Fibroblast of lung (primary cell): ENCODE results near the gene MRNIP. TPM values are rescaled to one million over a fixed set of nuclear protein-coding genes. Genes with fewer than 3 reads are reported as not detected.

Experiments used
- DNase-seq, 2 donors: peaks; one replicate each; pipeline versions ENCODE4 v3.0.0 to v3.0.0-alpha.2; 2010; ENCODE audit warnings: low read depth in 2 of 2
- H2AFZ ChIP-seq: 2 replicates; pipeline ENCODE4 v1.5.1; 2012; ENCODE audit warnings: low read length, control low read depth, inconsistent platforms
- H3K27ac ChIP-seq: 2 replicates; pipeline ENCODE4 v1.5.1; 2011; ENCODE audit warnings: low read length, control low read depth; ENCODE audit not compliant: insufficient read depth
- H3K27me3 ChIP-seq: 2 replicates; pipeline ENCODE4 v1.5.1; 2011; ENCODE audit warnings: mild to moderate bottlenecking, low read length; ENCODE audit not compliant: control insufficient read depth, insufficient read depth
- H3K36me3 ChIP-seq: 2 replicates; pipeline ENCODE4 v1.5.1; 2011; ENCODE audit warnings: low read length; ENCODE audit not compliant: control insufficient read depth, insufficient read depth
- H3K4me1 ChIP-seq: 2 replicates; pipeline ENCODE4 v1.5.1; 2011; ENCODE audit warnings: low read length; ENCODE audit not compliant: control insufficient read depth, insufficient read depth; ENCODE audit errors: extremely low read depth
- H3K4me2 ChIP-seq: 2 replicates; pipeline ENCODE4 v1.5.1; 2011; ENCODE audit warnings: low read length, control low read depth; ENCODE audit not compliant: insufficient read depth; ENCODE audit errors: extremely low read depth
- H3K4me3 ChIP-seq, 4 experiments: fragments of 200-600 bp in 1 of 4; sonication (generic) in 1 of 4; replicated peaks in 1 of 4; 2 replicates each; pipeline ENCODE4 v1.5.1; 2011 to 2016; ENCODE audit warnings: low read length in 4 of 4, low read depth in 3 of 4, mild to moderate bottlenecking in 3 of 4, control low read depth in 2 of 4, inconsistent platforms in 1 of 4, mixed read lengths in 1 of 4; ENCODE audit not compliant: insufficient read depth in 1 of 4; ENCODE audit errors: control extremely low read depth in 1 of 4
- H3K79me2 ChIP-seq: 2 replicates; pipeline ENCODE4 v1.5.1; 2012; ENCODE audit warnings: mild to moderate bottlenecking, low read length, inconsistent platforms; ENCODE audit not compliant: control insufficient read depth, insufficient read depth
- H3K9ac ChIP-seq: 2 replicates; pipeline ENCODE4 v1.5.1; 2011; ENCODE audit warnings: mild to moderate bottlenecking, low read length, control low read depth; ENCODE audit not compliant: insufficient read depth
- H3K9me3 ChIP-seq: 2 replicates; pipeline ENCODE4 v1.5.1; 2012; ENCODE audit warnings: low read depth, low read length; ENCODE audit not compliant: control insufficient read depth, insufficient read depth
- H4K20me1 ChIP-seq: 2 replicates; pipeline ENCODE4 v1.5.1; 2011; ENCODE audit warnings: low read length; ENCODE audit not compliant: control insufficient read depth, insufficient read depth; ENCODE audit errors: extremely low read depth
- EZH2 ChIP-seq: IDR thresholded peaks from 2 replicates; pipeline ENCODE4 v1.5.1; 2012; ENCODE audit warnings: low read length, control low read depth, mild to moderate bottlenecking; ENCODE audit errors: missing control alignments
- polyA plus RNA-seq, 2 donors: library from polyadenylated mRNA; depleted of rRNA in 1 of 2; stranded (reverse) in 1 of 2; unstranded in 1 of 2; fragments of >200 nt; gene quantifications; 2 replicates each; pipeline ENCODE4 v1.2.1, GENCODE V29; 2011 to 2012; ENCODE audit warnings: missing spikeins in 1 of 2
- total RNA-seq: library from RNA; depleted of rRNA; stranded (reverse); fragments of >200 nt; gene quantifications from 2 replicates; pipeline ENCODE4 v1.2.1, GENCODE V29; 2014
- TF ChIP-seq, protein P1 (sequence below), 2 donors: IDR thresholded peaks in 1 of 2; conservative IDR thresholded peaks in 1 of 2; 1 replicate in 1 of 2; 2 replicates in 1 of 2; pipeline ENCODE4 v1.5.1; 2011 to 2012; ENCODE audit warnings: low read length in 2 of 2, control low read depth in 1 of 2, inconsistent platforms in 1 of 2, low read depth in 1 of 2, mild to moderate bottlenecking in 1 of 2

Gene MRNIP
- total and polyA plus RNA-seq, 2 donors (not counting 1 experiment from before 2014, with no cell fraction given), result 8.6 to 21.0 TPM

DNA sequence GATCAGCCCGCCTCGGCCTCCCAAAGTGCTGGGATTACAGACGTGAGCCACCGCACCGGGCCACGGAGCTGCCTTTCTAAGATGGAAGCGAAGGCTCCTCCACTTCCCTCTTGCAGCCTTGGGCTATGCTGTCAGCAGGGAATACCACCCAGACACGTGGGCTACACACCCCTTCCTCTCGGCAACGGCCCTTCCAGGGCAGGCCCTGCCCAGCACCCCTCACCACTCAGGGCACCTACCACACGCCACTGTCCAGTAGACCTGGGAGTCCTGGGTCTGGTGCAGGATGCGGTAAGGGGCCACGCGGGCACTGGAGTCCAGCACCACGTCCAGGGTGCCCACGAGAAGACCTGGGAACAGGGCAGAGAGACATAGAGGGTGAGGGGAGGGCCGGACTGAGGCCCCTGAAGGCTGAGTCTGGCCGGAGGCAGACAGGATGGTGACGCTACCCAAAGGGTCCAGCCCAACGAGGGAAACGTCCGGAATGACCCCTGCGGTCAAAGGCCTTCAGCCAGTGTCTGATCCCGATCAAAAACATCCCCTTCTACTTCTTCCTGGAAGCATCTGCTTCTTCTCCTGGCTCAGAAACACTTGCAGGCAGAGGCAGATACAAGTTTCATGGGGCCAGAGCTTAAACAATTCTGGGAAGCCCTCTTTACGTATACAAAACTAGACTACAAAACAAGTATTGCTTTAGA is 46.0 kb upstream of the MRNIP start:
- H3K4me1 ChIP-seq, result peaks cover 5% of the 10 kb centered on the region
- no peak for TF ChIP-seq EZH2
- TF ChIP-seq, protein P1, sequence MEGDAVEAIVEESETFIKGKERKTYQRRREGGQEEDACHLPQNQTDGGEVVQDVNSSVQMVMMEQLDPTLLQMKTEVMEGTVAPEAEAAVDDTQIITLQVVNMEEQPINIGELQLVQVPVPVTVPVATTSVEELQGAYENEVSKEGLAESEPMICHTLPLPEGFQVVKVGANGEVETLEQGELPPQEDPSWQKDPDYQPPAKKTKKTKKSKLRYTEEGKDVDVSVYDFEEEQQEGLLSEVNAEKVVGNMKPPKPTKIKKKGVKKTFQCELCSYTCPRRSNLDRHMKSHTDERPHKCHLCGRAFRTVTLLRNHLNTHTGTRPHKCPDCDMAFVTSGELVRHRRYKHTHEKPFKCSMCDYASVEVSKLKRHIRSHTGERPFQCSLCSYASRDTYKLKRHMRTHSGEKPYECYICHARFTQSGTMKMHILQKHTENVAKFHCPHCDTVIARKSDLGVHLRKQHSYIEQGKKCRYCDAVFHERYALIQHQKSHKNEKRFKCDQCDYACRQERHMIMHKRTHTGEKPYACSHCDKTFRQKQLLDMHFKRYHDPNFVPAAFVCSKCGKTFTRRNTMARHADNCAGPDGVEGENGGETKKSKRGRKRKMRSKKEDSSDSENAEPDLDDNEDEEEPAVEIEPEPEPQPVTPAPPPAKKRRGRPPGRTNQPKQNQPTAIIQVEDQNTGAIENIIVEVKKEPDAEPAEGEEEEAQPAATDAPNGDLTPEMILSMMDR (conservative IDR thresholded peaks at IDR 0.05 in 1 of 2, IDR thresholded peaks at IDR 0.05 in 1 of 2; ENCODE audit: low read depth in 1 of 2, low read length in 2 of 2), result no peak
- no peaks in the 10 kb centered on the region for H3K9me3 ChIP-seq
- no peak overlapping the region for H3K4me3 ChIP-seq
- no peak overlapping the region for H2AFZ ChIP-seq
- no peaks in the 10 kb centered on the region for H4K20me1 ChIP-seq
- no peak overlapping the region for H3K27ac ChIP-seq
- no peak overlapping the region for H3K9ac ChIP-seq
- peaks cover 35% of the 10 kb centered on the region for H3K79me2 ChIP-seq
- H3K27me3 ChIP-seq, result no peaks in the 10 kb centered on the region
- peaks cover 14% of the 10 kb centered on the region for H3K36me3 ChIP-seq
- no peak for DNase-seq
- no peak overlapping the region for H3K4me2 ChIP-seq

DNA sequence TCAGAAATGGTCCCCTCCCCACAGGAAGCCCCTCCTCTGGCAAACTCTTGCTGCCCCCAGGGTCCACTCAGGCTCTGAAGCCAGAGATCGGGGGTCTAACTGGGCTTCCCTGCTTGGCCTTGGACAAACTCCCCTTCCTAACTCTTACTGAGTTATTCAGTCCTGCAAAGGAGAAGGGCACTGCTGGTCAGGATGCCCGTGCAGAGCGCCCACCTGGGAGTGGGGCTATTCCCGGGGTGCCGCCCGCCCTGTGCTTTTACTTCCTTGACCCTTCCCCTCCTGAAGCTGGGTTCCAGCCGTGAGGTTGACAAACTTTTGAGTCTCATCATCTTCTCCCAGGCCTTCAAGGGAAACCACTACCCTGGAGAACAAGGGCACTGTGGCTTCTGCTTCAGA is 44.1 kb upstream of the MRNIP start:
- H3K4me1 ChIP-seq, result peaks cover 5% of the 10 kb centered on the region
- H3K79me2 ChIP-seq, result peaks cover 35% of the 10 kb centered on the region
- no peak overlapping the region for H3K9ac ChIP-seq
- DNase-seq, result no peak
- H3K27ac ChIP-seq, result no peak overlapping the region
- H3K4me2 ChIP-seq, result no peak overlapping the region
- H3K9me3 ChIP-seq, result no peaks in the 10 kb centered on the region
- no peak overlapping the region for H3K4me3 ChIP-seq
- TF ChIP-seq, protein P1 (conservative IDR thresholded peaks at IDR 0.05 in 1 of 2, IDR thresholded peaks at IDR 0.05 in 1 of 2; ENCODE audit: low read depth in 1 of 2, low read length in 2 of 2), result no peak
- TF ChIP-seq EZH2, result no peak
- peaks cover 17% of the 10 kb centered on the region for H3K36me3 ChIP-seq
- no peaks in the 10 kb centered on the region for H3K27me3 ChIP-seq
- H4K20me1 ChIP-seq, result no peaks in the 10 kb centered on the region
- H2AFZ ChIP-seq, result no peak overlapping the region

DNA sequence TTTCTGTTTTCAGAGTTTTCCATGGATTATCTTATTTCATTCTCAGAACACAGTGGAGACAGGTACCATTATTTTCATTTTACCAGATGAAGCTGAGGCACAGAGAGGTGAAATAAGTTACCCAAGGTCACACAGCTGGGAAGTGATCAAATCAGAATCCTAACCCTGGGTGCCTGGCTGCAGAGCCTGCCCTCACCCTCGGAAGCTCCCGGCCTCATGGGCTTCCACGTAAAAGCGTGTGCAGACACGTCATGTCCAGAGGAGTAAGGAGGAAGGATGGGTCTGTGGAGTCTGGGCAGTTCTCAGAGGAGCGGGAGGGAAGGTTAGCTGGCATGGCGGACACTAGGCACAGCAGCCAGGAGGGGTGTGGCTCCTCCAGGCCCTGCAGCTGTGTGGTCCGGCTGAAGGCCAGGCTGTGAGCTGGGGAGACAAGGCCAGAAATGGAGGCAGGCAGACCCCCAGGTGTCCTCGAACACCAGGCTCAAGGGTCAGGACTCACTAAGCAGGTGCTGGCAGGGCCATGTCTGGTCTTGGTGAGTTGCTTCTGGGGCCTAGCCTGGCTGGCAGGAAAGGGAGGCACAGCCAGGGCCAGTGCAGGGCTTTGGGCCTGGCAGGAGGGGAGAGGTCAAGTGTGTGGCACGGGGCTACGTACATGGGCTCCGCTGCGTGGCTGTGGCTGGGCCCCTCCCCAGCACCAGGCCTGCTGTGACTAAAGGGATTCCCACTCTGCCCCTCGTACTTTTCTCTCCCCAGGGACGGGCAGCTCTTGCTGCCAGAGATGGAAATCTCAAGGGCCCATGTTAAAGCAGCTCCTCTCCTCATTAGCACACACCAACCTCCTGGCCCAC is 43.5 kb upstream of the MRNIP start:
- H3K9me3 ChIP-seq, result no peaks in the 10 kb centered on the region
- H2AFZ ChIP-seq, result no peak overlapping the region
- peaks cover 34% of the 10 kb centered on the region for H3K79me2 ChIP-seq
- H3K4me1 ChIP-seq, result peaks cover 5% of the 10 kb centered on the region
- peaks cover 17% of the 10 kb centered on the region for H3K36me3 ChIP-seq
- no peaks in the 10 kb centered on the region for H4K20me1 ChIP-seq
- no peak overlapping the region for H3K9ac ChIP-seq
- no peak overlapping the region for H3K4me3 ChIP-seq
- no peak for DNase-seq
- no peak overlapping the region for H3K27ac ChIP-seq
- TF ChIP-seq, protein P1 (conservative IDR thresholded peaks at IDR 0.05 in 1 of 2, IDR thresholded peaks at IDR 0.05 in 1 of 2; ENCODE audit: low read depth in 1 of 2, low read length in 2 of 2), result no peak
- TF ChIP-seq EZH2, result no peak
- H3K4me2 ChIP-seq, result no peak overlapping the region
- H3K27me3 ChIP-seq, result no peaks in the 10 kb centered on the region
